HepG2 (cell line): ENCODE data around the gene AKT2. TPM values are rescaled to one million over a fixed set of nuclear protein-coding genes. Genes with fewer than 3 reads are reported as not detected.

Experiments used
- BORCS8-MEF2B ChIP-seq: sonication (generic); formaldehyde crosslinking; IDR thresholded peaks from 2 replicates; pipeline ENCODE4 v1.8.0; 2022; ENCODE audit warnings: mild to moderate bottlenecking, missing genetic modification reagents
- GFI1 ChIP-seq: sonication (generic); formaldehyde crosslinking; IDR thresholded peaks from 2 replicates; pipeline ENCODE4 v1.5.0; 2020; ENCODE audit warnings: missing genetic modification reagents, mild to moderate bottlenecking, borderline replicate concordance
- HOXA7 ChIP-seq: sonication (generic); formaldehyde crosslinking; IDR thresholded peaks from 2 replicates; pipeline ENCODE4 v1.8.1; 2022; ENCODE audit warnings: mild to moderate bottlenecking, missing genetic modification reagents, moderate library complexity
- MLLT10 ChIP-seq: sonication (generic); formaldehyde crosslinking; IDR thresholded peaks from 2 replicates; pipeline ENCODE4 v1.4.0; 2020; ENCODE audit warnings: missing genetic modification reagents
- SALL2 ChIP-seq: sonication (generic); formaldehyde crosslinking; IDR thresholded peaks from 2 replicates; pipeline ENCODE4 v1.8.1; 2023; ENCODE audit warnings: mild to moderate bottlenecking, missing genetic modification reagents, inconsistent platforms
- SAP130 ChIP-seq: IDR thresholded peaks from 2 replicates; pipeline ENCODE4 v1.6.1; 2016; ENCODE audit warnings: low read depth
- TGIF2 ChIP-seq: IDR thresholded peaks from 2 replicates; pipeline ENCODE4 v1.6.1; 2016; ENCODE audit warnings: control low read depth, missing compliant biosample characterization
- ZHX2 ChIP-seq, 2 experiments: sonication (generic) in 1 of 2; formaldehyde crosslinking in 1 of 2; IDR thresholded peaks; 2 replicates each; pipeline versions ENCODE4 v1.6.1 to v1.9.0; 2014 to 2022; ENCODE audit warnings: antibody characterized with exemption in 1 of 2, borderline replicate concordance in 1 of 2, inconsistent platforms in 1 of 2, low read depth in 1 of 2, missing genetic modification reagents in 1 of 2
- ZMYM2 ChIP-seq: sonication (generic); formaldehyde crosslinking; IDR thresholded peaks from 2 replicates; pipeline ENCODE4 v1.8.0; 2022; ENCODE audit warnings: mild to moderate bottlenecking, missing genetic modification reagents
- ZNF143 ChIP-seq: sonication (generic); formaldehyde crosslinking; IDR thresholded peaks from 2 replicates; pipeline ENCODE4 v1.4.0; 2020; ENCODE audit warnings: missing genetic modification reagents
- ZNF276 ChIP-seq: sonication (generic); formaldehyde crosslinking; IDR thresholded peaks from 2 replicates; pipeline ENCODE4 v1.4.0; 2020; ENCODE audit warnings: mild to moderate bottlenecking, low read depth, missing genetic modification reagents
- ZNF552 ChIP-seq: sonication (generic); formaldehyde crosslinking; IDR thresholded peaks from 2 replicates; pipeline ENCODE4 v1.9.0; 2022; ENCODE audit warnings: missing genetic modification reagents, mild to moderate bottlenecking, borderline replicate concordance
- ZNF558 ChIP-seq: sonication (generic); formaldehyde crosslinking; IDR thresholded peaks from 2 replicates; pipeline ENCODE4 v1.9.0; 2022; ENCODE audit warnings: mild to moderate bottlenecking, missing genetic modification reagents, borderline replicate concordance
- ZNF567 ChIP-seq: sonication (generic); formaldehyde crosslinking; IDR thresholded peaks from 2 replicates; pipeline ENCODE4 v1.8.1; 2023; ENCODE audit warnings: mild to moderate bottlenecking, missing genetic modification reagents, borderline replicate concordance
- ZNF574 ChIP-seq: sonication (generic); formaldehyde crosslinking; IDR thresholded peaks from 2 replicates; pipeline ENCODE4 v1.4.0; 2020; ENCODE audit warnings: missing genetic modification reagents
- polyA plus RNA-seq, 8 experiments: library from polyadenylated mRNA; depleted of rRNA in 3 of 8; stranded (reverse) in 7 of 8; unstranded in 1 of 8; fragments of >200 nt; fragmentation: Illumina TruSeq in 4 of 8; extraction: Trizol in 4 of 8; gene quantifications; 2 replicates each; pipeline versions ENCODE4 v1.2.1 to v1.2.3, GENCODE V29; 2011 to 2016; ENCODE audit warnings: low read depth in 4 of 8, missing spikeins in 1 of 8, mixed read lengths in 1 of 8; ENCODE audit not compliant: insufficient read depth in 1 of 8
- total RNA-seq, 5 experiments: library from RNA; depleted of rRNA; stranded (reverse); fragments of >200 nt; fragmentation: Illumina TruSeq; extraction: Trizol; gene quantifications; 2 replicates each; pipeline ENCODE4 v1.2.3, GENCODE V29; 2016; ENCODE audit warnings: low read depth in 1 of 5

The AKT2 gene
- total and polyA plus RNA-seq, 2 of the 13 experiments (the other 11 are each of a cell fraction or from before 2014, with no cell fraction given): 82.1 to 173 TPM

GRCh38 chr19:40225440-40226305 lies 59.5 kb downstream of the AKT2 start (continued):
- TF ChIP-seq ZNF558: no peak
- TF ChIP-seq ZNF574 (CRISPR knock-in tag): no peak
- TF ChIP-seq ZNF143: no peak
- TF ChIP-seq HOXA7 (CRISPR knock-in tag): no peak
- TF ChIP-seq ZHX2 (IDR thresholded peaks at IDR 0.05; ENCODE audit: low read depth): no peak
- no peak for TF ChIP-seq ZHX2 (CRISPR knock-in tag; IDR thresholded peaks at IDR 0.05; ENCODE audit: borderline replicate concordance)
- TF ChIP-seq SALL2: peak; percentile 52; the same call in 1 of the 2 replicates
- TF ChIP-seq GFI1 (CRISPR knock-in tag): no peak
- no peak for TF ChIP-seq ZNF567
- no peak for TF ChIP-seq TGIF2
- 0 out of 2 replicates have a peak, but pooled peaks have one; percentile 13 for TF ChIP-seq ZMYM2 (CRISPR knock-in tag)
- TF ChIP-seq MLLT10: no peak
- TF ChIP-seq SAP130 (CRISPR knock-in tag): 0 out of 2 replicates have a peak, but pooled peaks have one; percentile 6
- TF ChIP-seq ZNF552 (CRISPR knock-in tag): 0 out of 2 replicates have a peak, but pooled peaks have one; percentile 6
- TF ChIP-seq BORCS8-MEF2B (CRISPR knock-in tag): no peak
- no peak for TF ChIP-seq ZNF276 (CRISPR knock-in tag)
